ENCODE results near the gene PCA3.

DNA sequence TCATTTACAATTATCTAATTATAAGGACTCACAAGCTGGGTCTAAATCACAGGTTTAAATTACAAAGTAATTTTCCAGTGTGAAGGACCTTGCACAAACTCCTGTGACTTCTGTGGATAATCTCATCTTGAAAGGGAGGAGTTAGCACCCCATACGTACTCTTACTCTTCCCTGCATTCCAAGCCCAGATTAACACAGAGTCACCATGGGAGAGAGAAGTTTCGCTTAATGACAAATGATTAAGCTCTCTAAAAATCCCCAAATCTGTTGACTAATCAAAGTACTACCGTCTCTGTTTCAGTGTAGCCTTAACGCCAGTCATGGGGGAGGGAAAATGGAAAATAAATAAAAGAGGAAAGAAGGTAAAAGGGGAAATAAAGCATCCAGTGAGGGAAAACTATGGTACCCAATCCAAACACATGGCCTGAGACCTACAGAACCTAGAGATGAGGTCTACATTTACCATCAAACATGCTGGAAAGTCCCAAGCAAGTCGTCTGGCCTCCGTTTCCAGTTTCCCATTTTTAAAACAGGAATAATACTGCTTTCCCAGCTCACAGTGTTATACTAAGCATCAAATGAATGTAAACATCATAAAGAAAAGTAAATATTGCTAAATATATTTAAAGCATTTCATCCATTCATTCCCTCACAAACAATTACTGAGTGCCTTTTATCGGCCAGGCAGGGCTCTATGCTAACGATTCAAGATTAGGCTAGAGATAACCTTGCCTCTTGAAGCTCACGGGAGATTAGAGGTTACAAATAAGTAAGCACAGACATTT is 63.2 kb downstream of the PCA3 start:
- TF ChIP-seq EZH2 (IDR thresholded peaks at IDR 0.05) (no peak), POLR2AphosphoS5 (IDR thresholded peaks at IDR 0.05; ENCODE audit: borderline replicate concordance, low read depth, low read length) (no peak)
